PC-9 (cell line): ENCODE data around the gene NEK9. TPM values are rescaled to one million over a fixed set of nuclear protein-coding genes. Genes with fewer than 3 reads are reported as not detected.

Experiments
- BruUV-seq: library from RNA; stranded (reverse); fragments of 400-500 nt; replicated peaks from 2 replicates; lab custom pipeline; 2021; lab: Mats Ljungman, UMichigan
- CTCF ChIA-PET: fragments of 300-600 bp; sonication (Branson Sonifier 250); formaldehyde crosslinking; loops from one replicate; lab custom pipeline; 2022; ENCODE audit warnings: antibody characterized with exemption; lab: Charles Lee
- POLR2A ChIA-PET: fragments of 300-600 bp; sonication (Branson Sonifier 250); formaldehyde crosslinking; loops from one replicate; lab custom pipeline; 2022; ENCODE audit warnings: antibody characterized with exemption; ENCODE audit not compliant: unreplicated experiment; lab: Charles Lee
- DNase-seq, 2 experiments: peaks; one replicate each; pipeline versions ENCODE4 v3.0.0 to v3.0.0-alpha.2; 2015 to 2022; ENCODE audit warnings: mixed read lengths in 1 of 2
- H2AFZ ChIP-seq: fragments of 200-600 bp; sonication (generic); 2 replicates; pipeline ENCODE4 v1.8.1; 2017; ENCODE audit warnings: antibody characterized with exemption
- H3F3A ChIP-seq: fragments of 200-600 bp; sonication (generic); 2 replicates; pipeline ENCODE4 v1.8.1; 2017; ENCODE audit warnings: antibody characterized with exemption, mild to moderate bottlenecking, low read depth; ENCODE audit not compliant: insufficient read depth
- H3K27ac ChIP-seq: fragments of 200-600 bp; sonication (generic); 2 replicates; pipeline ENCODE4 v1.6.1; 2016; ENCODE audit warnings: mixed run types
- H3K27me3 ChIP-seq: fragments of 200-600 bp; sonication (generic); 2 replicates; pipeline ENCODE4 v1.6.1; 2016; ENCODE audit warnings: low read depth, mixed run types; ENCODE audit not compliant: insufficient read depth
- H3K36me3 ChIP-seq: fragments of 200-600 bp; sonication (generic); 2 replicates; pipeline ENCODE4 v1.6.1; 2016; ENCODE audit warnings: low read depth, mixed run types
- H3K4me1 ChIP-seq: fragments of 200-600 bp; sonication (generic); replicated peaks from 2 replicates; pipeline ENCODE4 v1.6.1; 2016; ENCODE audit warnings: mixed run types; ENCODE audit not compliant: insufficient read depth
- H3K4me2 ChIP-seq: fragments of 200-600 bp; sonication (generic); 2 replicates; pipeline ENCODE4 v1.6.1; 2017; ENCODE audit warnings: mixed run types
- H3K4me3 ChIP-seq: fragments of 200-600 bp; sonication (generic); 2 replicates; pipeline ENCODE4 v1.6.1; 2016; ENCODE audit warnings: mixed run types
- H3K79me2 ChIP-seq: fragments of 200-600 bp; sonication (generic); 2 replicates; pipeline ENCODE4 v1.6.1; 2017; ENCODE audit warnings: low read depth, mixed run types
- H3K9me2 ChIP-seq: fragments of 200-600 bp; sonication (generic); 2 replicates; pipeline ENCODE4 v1.8.1; 2017; ENCODE audit warnings: mild to moderate bottlenecking; ENCODE audit not compliant: insufficient read depth
- H3K9me3 ChIP-seq: fragments of 200-600 bp; sonication (generic); 2 replicates; pipeline ENCODE4 v1.8.1; 2016; ENCODE audit warnings: low read depth; ENCODE audit not compliant: insufficient read depth
- H4K20me1 ChIP-seq: fragments of 200-600 bp; sonication (generic); 2 replicates; pipeline ENCODE4 v1.8.1; 2017; ENCODE audit not compliant: insufficient read depth
- CTCF ChIP-seq: fragments of 200-600 bp; sonication (generic); conservative IDR thresholded peaks from 2 replicates; pipeline ENCODE4 v1.6.1; 2017; ENCODE audit warnings: mixed run types, antibody characterized with exemption, mild to moderate bottlenecking, moderate library complexity
- EZH2 ChIP-seq: fragments of 200-600 bp; sonication (generic); IDR thresholded peaks from 2 replicates; pipeline ENCODE4 v1.8.0; 2017; ENCODE audit warnings: antibody characterized with exemption, low read depth
- intact Hi-C: fragments of 100-400 bp; cut with micrococcal nuclease; formaldehyde crosslinking; loops from one replicate; pipeline ENCODE4 v1.10.0; 2022; ENCODE audit not compliant: unreplicated experiment
- total RNA-seq: library from RNA; stranded (reverse); gene quantifications from 2 replicates; pipeline ENCODE4 v1.2.3, GENCODE V29; 2021

The NEK9 gene
- total RNA-seq, 1 experiment from 2014 or later = 170 TPM

GRCh38 chr14:75150150-75150549 lies 23.3 kb upstream of the NEK9 start:
- CTCF ChIA-PET = no interaction called here
- TF ChIP-seq EZH2 (no peak), CTCF (no peak)
- peaks cover 86% of the 10 kb centered on the region for H3K79me2 ChIP-seq
- H3K4me2 ChIP-seq = no peak overlapping the region
- H3K4me1 ChIP-seq = no peaks in the 10 kb centered on the region
- intact Hi-C loops = no loop called here
- H3K9me2 ChIP-seq = no peaks in the 10 kb centered on the region
- no peak overlapping the region for H3K4me3 ChIP-seq
- peaks cover 55% of the 10 kb centered on the region for H4K20me1 ChIP-seq
- H3K27me3 ChIP-seq = no peaks in the 10 kb centered on the region
- POLR2A ChIA-PET = no interaction called here
- peaks cover 60% of the 10 kb centered on the region for H3K36me3 ChIP-seq
- no TSS peak for BruUV-seq
- no peak overlapping the region for H3K27ac ChIP-seq
- DNase-seq = peak in 1 of 2 experiments; percentile 48
- H3F3A ChIP-seq = peaks cover 18% of the 10 kb centered on the region
- H3K9me3 ChIP-seq = no peaks in the 10 kb centered on the region
- no peak overlapping the region for H2AFZ ChIP-seq

GRCh38 chr14:75147423-75148071 lies 20.7 kb upstream of the NEK9 start:
- Histone ChIP-seq H3K9me2 (no peaks in the 10 kb centered on the region), H3K79me2 (peaks cover 88% of the 10 kb centered on the region), H3K4me1 (no peaks in the 10 kb centered on the region), H3K4me3 (no peak overlapping the region), H3F3A (peaks cover 40% of the 10 kb centered on the region), H2AFZ (no peak overlapping the region), H4K20me1 (peaks cover 55% of the 10 kb centered on the region), H3K27ac (no peak overlapping the region), H3K36me3 (peaks cover 58% of the 10 kb centered on the region), H3K9me3 (no peaks in the 10 kb centered on the region), H3K4me2 (no peak overlapping the region), H3K27me3 (no peaks in the 10 kb centered on the region)
- POLR2A ChIA-PET = no interaction called here
- intact Hi-C loops = no loop called here
- no peak for DNase-seq
- no peak for TF ChIP-seq CTCF
- no TSS peak for BruUV-seq
- CTCF ChIA-PET = interaction anchor here (0.6 kb wide), 3 partner anchors 76 to 502 kb away, joined by 3 to 8 read pairs (median 3); no protein-coding TSS in a partner anchor

GRCh38 chr14:75144944-75145343 lies 18.1 kb upstream of the NEK9 start:
- Histone ChIP-seq H2AFZ (no peak overlapping the region), H3K4me3 (no peak overlapping the region), H3K27ac (no peak overlapping the region), H3K79me2 (peaks cover 88% of the 10 kb centered on the region), H3K36me3 (peaks cover 32% of the 10 kb centered on the region), H3K4me1 (no peaks in the 10 kb centered on the region), H3K4me2 (no peak overlapping the region), H3K9me3 (no peaks in the 10 kb centered on the region), H4K20me1 (peaks cover 59% of the 10 kb centered on the region), H3K27me3 (no peaks in the 10 kb centered on the region), H3F3A (peaks cover 44% of the 10 kb centered on the region), H3K9me2 (no peaks in the 10 kb centered on the region)
- DNase-seq = no peak
- no peak for TF ChIP-seq CTCF
- no peak for TF ChIP-seq EZH2
- CTCF ChIA-PET = no interaction called here
- POLR2A ChIA-PET = no interaction called here
- no TSS peak for BruUV-seq
- intact Hi-C loops = no loop called here
